Peyer's patch (tissue), 4 donors: Measurements from ENCODE around the gene TRAF6.

Experiments
- CTCF ChIP-seq, 6 experiments: fragments of 450-650 bp in 4 of 6; fragments of 200-600 bp in 2 of 6; sonication (generic) in 1 of 6; IDR thresholded peaks; one replicate each; pipeline ENCODE4 v1.5.1; 2017 to 2019; ENCODE audit warnings: antibody characterized with exemption in 6 of 6, mild to moderate bottlenecking in 3 of 6, moderate library complexity in 1 of 6
- POLR2A ChIP-seq, 2 donors: fragments of 450-650 bp; IDR thresholded peaks; one replicate each; pipeline ENCODE4 v1.5.1; 2017; ENCODE audit warnings: antibody characterized with exemption in 2 of 2, mild to moderate bottlenecking in 2 of 2, moderate library complexity in 2 of 2

GRCh38 chr11:36450110-36450572 lies 59.9 kb downstream of the TRAF6 start:
- TF ChIP-seq CTCF (IDR thresholded peaks at IDR 0.05) (no peak), POLR2A (IDR thresholded peaks at IDR 0.05) (no peak)
